ENCODE results near the gene CCDC71L. TPM values are rescaled to one million over a fixed set of nuclear protein-coding genes. Genes with fewer than 3 reads are reported as not detected.
"Not testable (repeated sequence)": the region's sequence is repeated elsewhere in the genome, so short reads cannot be mapped to it uniquely, and the experiment has no call there.

CCDC71L gene
- total RNA-seq = 10 to 100 TPM; 12.7 to 14.6 TPM

DNA sequence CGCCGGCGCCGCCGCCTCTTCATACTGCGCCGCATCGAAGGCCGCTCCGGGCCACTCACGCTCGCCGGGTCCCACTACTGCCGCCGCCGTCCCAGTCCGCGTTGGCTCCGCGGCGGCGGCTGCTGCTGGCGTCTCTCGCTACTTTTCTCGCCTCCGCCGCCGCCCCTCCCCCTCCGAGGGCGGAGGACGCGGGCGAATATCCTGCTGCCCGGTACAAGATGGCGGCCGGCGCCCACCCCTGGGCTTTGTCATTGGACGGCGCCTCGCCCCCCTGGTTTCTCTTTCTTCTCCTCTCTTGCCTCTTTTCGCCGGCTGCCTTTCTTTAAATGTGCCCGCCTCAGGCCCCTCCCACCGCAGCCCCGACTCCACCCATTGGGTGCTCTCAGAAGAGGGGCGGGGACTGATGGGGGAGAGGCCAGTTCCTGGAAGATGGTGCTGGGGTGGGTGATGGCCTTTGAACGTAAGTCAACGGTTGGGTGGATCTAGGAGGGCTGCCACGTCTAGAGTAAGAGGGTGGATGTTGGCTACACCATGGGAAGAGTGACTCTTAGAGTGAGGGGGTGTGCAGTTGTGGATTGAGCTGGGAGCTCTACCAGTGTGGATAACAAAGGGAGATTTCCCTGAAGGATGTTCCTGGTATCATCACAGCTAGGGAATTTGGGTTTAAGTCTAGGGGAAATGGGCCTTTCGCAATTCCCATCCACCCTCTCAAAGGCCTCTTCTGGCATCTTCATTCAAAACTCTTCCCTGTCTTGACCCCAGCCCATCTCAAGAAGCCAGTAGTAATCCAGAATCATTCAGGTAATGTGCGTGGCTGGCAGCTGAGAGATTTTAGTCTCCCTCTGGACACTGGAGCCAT lies at the start of gene CCDC71L:
Gene CCDC71L, minus strand, starts transcription at position 297 of the 859 bp plus-strand sequence. Its CDS starts 262 bp downstream, at position 35.
- intact Hi-C loops (cut with micrococcal nuclease) = loop anchor here (1.0 to 5.0 kb wide), 15 partner anchors 43 to 507 kb away; partner anchors contain the start of genes NAMPT and PIK3CG
- Mint-ChIP-seq H3K4me3 (peak within 1 kb of the TSS; percentile 87), H3K27ac (peak within 1 kb of the TSS; percentile 95), H3K27me3 (ENCODE audit: low read depth) (no peaks in the 10 kb centered on the region), H3K9me3 (no peaks in the 10 kb centered on the region), H3K4me1 (ENCODE audit: low read depth) (peaks cover 23% of the 10 kb centered on the region), H3K36me3 (ENCODE audit: low read depth) (peaks cover 5% of the 10 kb centered on the region)
- DNase-seq = peak; percentile 93
- CTCF ChIA-PET = interaction anchor here (0.6 to 7.9 kb wide), 25 partner anchors 9 to 485 kb away, joined by 3 to 140 read pairs (median 4); no protein-coding TSS in a partner anchor

DNA sequence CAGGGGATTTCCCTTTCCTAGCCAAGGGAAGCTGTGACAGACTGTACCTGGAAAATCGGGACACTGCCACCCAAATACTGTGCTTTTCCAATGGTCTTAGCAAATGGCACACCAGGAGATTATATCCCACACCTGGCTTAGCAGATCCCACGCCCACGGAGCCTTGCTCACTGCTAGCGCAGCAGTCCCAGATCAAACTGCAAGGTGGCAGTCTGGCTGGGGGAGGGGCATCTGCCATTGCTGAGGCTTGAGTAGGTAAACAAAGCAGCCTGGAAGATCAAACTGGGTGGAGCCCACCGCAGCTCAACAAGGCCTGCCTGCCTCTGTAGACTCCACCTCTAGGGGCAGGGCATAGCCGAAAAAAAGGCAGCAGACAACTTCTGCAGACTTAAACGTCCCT lies 48.6 kb upstream of the CCDC71L start:
- H3K36me3 Mint-ChIP-seq (ENCODE audit: low read depth); H3K9me3 Mint-ChIP-seq; H3K27ac Mint-ChIP-seq; DNase-seq; intact Hi-C loops (cut with micrococcal nuclease); H3K27me3 Mint-ChIP-seq (ENCODE audit: low read depth); H3K4me3 Mint-ChIP-seq: not testable (repeated sequence)
- H3K4me1 Mint-ChIP-seq (ENCODE audit: low read depth) = peaks cover 11% of the 10 kb centered on the region
- CTCF ChIA-PET = interaction anchor here (1.3 to 1.4 kb wide), 2 partner anchors 11 to 27 kb away, joined by 3 to 6 read pairs; no protein-coding TSS in a partner anchor

GRCh38 chr7:106704000-106704840 lies 43.3 kb upstream of the CCDC71L start:
- peak; percentile 53 for DNase-seq
- intact Hi-C loops (cut with micrococcal nuclease) = loop anchor here (1.0 to 2.0 kb wide), 3 partner anchors 14 to 43 kb away; partner anchors contain the start of gene CCDC71L
- peak overlapping the region; percentile 50 for H3K27ac Mint-ChIP-seq
- H3K4me1 Mint-ChIP-seq (ENCODE audit: low read depth) = peaks cover 24% of the 10 kb centered on the region
- peaks cover 1% of the 10 kb centered on the region for H3K9me3 Mint-ChIP-seq
- no peaks in the 10 kb centered on the region for H3K27me3 Mint-ChIP-seq (ENCODE audit: low read depth)
- H3K36me3 Mint-ChIP-seq (ENCODE audit: low read depth) = no peaks in the 10 kb centered on the region
- CTCF ChIA-PET = interaction anchor here (0.7 to 1.4 kb wide), 3 partner anchors 12 to 47 kb away, joined by 3 to 9 read pairs (median 4); no protein-coding TSS in a partner anchor
- H3K4me3 Mint-ChIP-seq = peak overlapping the region; percentile 3

- Mint-ChIP-seq H3K27me3 (ENCODE audit: low read depth) (no peaks in the 10 kb centered on the region), H3K4me3 (no peak overlapping the region), H3K4me1 (ENCODE audit: low read depth) (peaks cover 14% of the 10 kb centered on the region), H3K36me3 (ENCODE audit: low read depth) (no peaks in the 10 kb centered on the region), H3K9me3 (peaks cover 3% of the 10 kb centered on the region), H3K27ac (no peak overlapping the region)
- no peak for DNase-seq
- CTCF ChIA-PET = interaction anchor here (3.3 kb wide), 1 partner anchor 43 kb away, joined by 14 read pairs; no protein-coding TSS in a partner anchor
- intact Hi-C loops (cut with micrococcal nuclease) = no loop called here
Observed at GRCh38 chr7:106693677-106694353, 32.9 kb upstream of the CCDC71L start.

- no peak for DNase-seq
- no peaks in the 10 kb centered on the region for H3K36me3 Mint-ChIP-seq (ENCODE audit: low read depth)
- CTCF ChIA-PET = interaction anchor here (3.3 kb wide), 1 partner anchor 44 kb away, joined by 14 read pairs; no protein-coding TSS in a partner anchor
- no peaks in the 10 kb centered on the region for H3K27me3 Mint-ChIP-seq (ENCODE audit: low read depth)
- H3K27ac Mint-ChIP-seq = no peak overlapping the region
- H3K4me3 Mint-ChIP-seq = no peak overlapping the region
- H3K9me3 Mint-ChIP-seq = peaks cover 8% of the 10 kb centered on the region
- H3K4me1 Mint-ChIP-seq (ENCODE audit: low read depth) = peaks cover 8% of the 10 kb centered on the region
- intact Hi-C loops (cut with micrococcal nuclease) = no loop called here
Observed at GRCh38 chr7:106692450-106693051, 31.6 kb upstream of the CCDC71L start.

- H3K9me3 Mint-ChIP-seq = peaks cover 14% of the 10 kb centered on the region
- H3K4me3 Mint-ChIP-seq; H3K27me3 Mint-ChIP-seq (ENCODE audit: low read depth); intact Hi-C loops (cut with micrococcal nuclease); H3K36me3 Mint-ChIP-seq (ENCODE audit: low read depth); H3K27ac Mint-ChIP-seq; CTCF ChIA-PET; DNase-seq; H3K4me1 Mint-ChIP-seq (ENCODE audit: low read depth): not testable (repeated sequence)
Observed at GRCh38 chr7:106688161-106688560, 27.2 kb upstream of the CCDC71L start.

DNA sequence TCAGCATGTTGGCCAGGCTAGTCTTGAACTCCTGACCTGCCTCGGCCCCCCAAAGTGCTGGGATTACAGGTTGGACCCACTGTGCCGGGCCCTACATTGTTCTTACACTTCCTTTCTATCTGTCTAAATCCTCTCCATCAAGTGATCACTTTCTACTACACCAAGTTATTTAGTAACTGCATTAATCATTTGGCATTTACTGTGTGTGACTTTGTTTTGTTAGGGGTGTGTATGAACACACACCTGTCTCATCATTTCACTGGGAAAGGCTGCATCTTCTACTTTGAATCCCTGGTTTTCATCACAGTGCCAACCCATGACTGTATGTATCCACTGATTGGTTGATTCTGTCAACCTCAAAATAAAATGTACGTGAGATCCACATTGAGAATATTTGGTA lies 23.0 kb upstream of the CCDC71L start:
- H3K27me3 Mint-ChIP-seq (ENCODE audit: low read depth) = peaks cover 2% of the 10 kb centered on the region
- peaks cover 3% of the 10 kb centered on the region for H3K36me3 Mint-ChIP-seq (ENCODE audit: low read depth)
- CTCF ChIA-PET = interaction anchor here (0.7 kb wide), 1 partner anchor 219 kb away, joined by 3 read pairs; no protein-coding TSS in a partner anchor
- H3K4me1 Mint-ChIP-seq (ENCODE audit: low read depth) = peaks cover 5% of the 10 kb centered on the region
- DNase-seq = no peak
- intact Hi-C loops (cut with micrococcal nuclease) = no loop called here
- H3K9me3 Mint-ChIP-seq = peaks cover 13% of the 10 kb centered on the region
- no peak overlapping the region for H3K4me3 Mint-ChIP-seq
- no peak overlapping the region for H3K27ac Mint-ChIP-seq

DNA sequence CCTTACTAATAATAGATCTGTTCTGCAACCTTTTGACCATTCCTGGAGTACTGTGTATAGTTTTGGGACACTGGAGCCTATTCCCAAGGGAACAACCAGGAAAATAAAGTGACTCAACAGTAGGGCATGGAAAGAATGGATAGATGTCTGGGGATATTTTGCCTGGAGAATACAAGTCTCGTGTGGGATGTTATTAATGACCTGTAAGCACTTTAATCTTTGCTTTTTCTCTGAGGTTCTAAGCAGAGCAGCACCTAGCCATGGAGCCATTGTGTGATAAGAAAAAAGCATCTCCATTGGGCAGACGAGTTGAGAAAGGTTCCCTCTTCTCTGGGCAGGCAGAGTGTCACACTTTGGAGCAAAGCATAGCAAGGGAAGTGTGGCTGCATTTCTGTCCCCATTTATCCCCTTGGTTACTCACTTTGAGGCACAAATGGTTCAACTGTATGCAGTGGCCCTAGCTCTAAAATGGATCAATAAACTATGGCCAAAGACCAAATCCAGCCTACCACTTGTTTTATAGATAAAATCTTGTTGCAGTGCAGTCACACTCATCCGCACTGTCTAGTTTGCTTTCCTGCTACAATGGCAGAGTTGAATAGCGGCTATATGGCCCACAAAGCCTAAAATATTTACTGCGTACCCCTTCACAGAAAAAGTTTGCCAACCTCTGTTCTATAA lies 21.0 kb upstream of the CCDC71L start:
- intact Hi-C loops (cut with micrococcal nuclease) = no loop called here
- peaks cover 5% of the 10 kb centered on the region for H3K9me3 Mint-ChIP-seq
- peaks cover 1% of the 10 kb centered on the region for H3K36me3 Mint-ChIP-seq (ENCODE audit: low read depth)
- peaks cover 2% of the 10 kb centered on the region for H3K27me3 Mint-ChIP-seq (ENCODE audit: low read depth)
- no peak for DNase-seq
- H3K27ac Mint-ChIP-seq = no peak overlapping the region
- peaks cover 5% of the 10 kb centered on the region for H3K4me1 Mint-ChIP-seq (ENCODE audit: low read depth)
- CTCF ChIA-PET = no interaction called here
- no peak overlapping the region for H3K4me3 Mint-ChIP-seq

DNA sequence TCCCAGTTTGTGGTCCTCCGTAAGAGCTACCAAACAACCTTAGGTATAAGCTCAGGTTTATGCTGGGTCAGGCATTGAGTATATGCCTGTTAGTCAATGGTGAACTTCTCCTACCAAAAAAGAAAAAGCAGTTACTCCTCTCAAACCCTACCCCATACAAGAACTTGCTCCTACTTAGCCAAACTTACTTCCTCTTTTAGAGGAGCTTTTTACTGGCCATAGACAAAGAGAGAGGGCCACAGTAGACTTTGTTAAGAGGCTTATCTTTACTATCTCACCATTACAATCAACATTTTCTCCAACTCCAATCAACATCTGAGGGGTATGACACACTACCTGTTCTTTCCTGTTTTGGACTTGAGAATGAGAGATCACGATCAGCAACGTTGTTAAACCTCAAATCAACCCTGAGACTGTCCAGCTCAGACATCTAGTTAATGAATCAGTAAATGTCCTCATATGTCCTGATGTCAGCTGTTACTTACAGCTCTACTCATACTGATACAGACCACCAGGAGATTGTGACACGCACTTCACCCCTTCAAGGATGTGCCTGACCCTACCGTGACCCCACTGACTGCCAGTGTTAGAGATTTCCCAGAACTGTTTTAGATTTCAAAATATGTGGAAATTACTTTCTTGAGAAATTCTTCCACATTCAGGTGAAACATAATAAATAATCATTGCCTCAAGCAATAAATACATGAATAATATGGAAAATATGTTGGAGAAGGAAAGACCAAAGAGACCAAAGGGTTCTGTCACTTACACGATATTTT lies 18.4 kb upstream of the CCDC71L start:
- intact Hi-C loops (cut with micrococcal nuclease) = no loop called here
- Mint-ChIP-seq H3K9me3 (no peaks in the 10 kb centered on the region), H3K4me3 (no peak overlapping the region), H3K27ac (no peak overlapping the region), H3K27me3 (ENCODE audit: low read depth) (peaks cover 2% of the 10 kb centered on the region), H3K4me1 (ENCODE audit: low read depth) (peaks cover 5% of the 10 kb centered on the region), H3K36me3 (ENCODE audit: low read depth) (no peaks in the 10 kb centered on the region)
- no peak for DNase-seq
- CTCF ChIA-PET = interaction anchor here (0.6 to 1.6 kb wide), 3 partner anchors 8 to 57 kb away, joined by 3 to 9 read pairs (median 5); partner anchors contain the start of gene CCDC71L

DNA sequence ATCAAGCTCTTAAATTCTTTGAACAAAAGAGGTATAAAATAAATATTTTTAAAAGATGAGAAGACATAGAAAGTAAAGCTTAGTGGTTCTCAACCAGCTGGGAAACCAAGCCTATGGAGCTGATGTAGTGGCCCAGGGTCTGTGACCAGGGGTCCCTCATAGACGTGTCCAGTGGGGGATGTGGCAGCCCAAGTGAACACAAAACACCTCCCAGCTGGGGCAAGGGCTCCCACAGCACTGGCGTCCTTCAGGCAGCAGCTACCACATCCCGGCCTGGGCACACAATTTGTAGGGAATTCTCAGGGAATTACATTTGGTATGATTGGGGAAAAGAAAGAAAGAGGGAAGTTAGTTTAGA lies 17.8 kb upstream of the CCDC71L start:
- Mint-ChIP-seq H3K36me3 (ENCODE audit: low read depth) (no peaks in the 10 kb centered on the region), H3K4me3 (no peak overlapping the region), H3K27ac (no peak overlapping the region), H3K9me3 (no peaks in the 10 kb centered on the region), H3K27me3 (ENCODE audit: low read depth) (peaks cover 2% of the 10 kb centered on the region), H3K4me1 (ENCODE audit: low read depth) (peaks cover 5% of the 10 kb centered on the region)
- CTCF ChIA-PET = interaction anchor here (0.6 to 1.6 kb wide), 3 partner anchors 8 to 58 kb away, joined by 3 to 9 read pairs (median 5); partner anchors contain the start of gene CCDC71L
- no peak for DNase-seq
- intact Hi-C loops (cut with micrococcal nuclease) = no loop called here
